ENCODE results near the gene SNRPD1. TPM values are rescaled to one million over a fixed set of nuclear protein-coding genes. Genes with fewer than 3 reads are reported as not detected.
A peak's percentile ranks its signal among the peaks of the same experiment; 100 is the strongest.

Gene SNRPD1
- total and polyA plus RNA-seq, 2 experiments from 2014 or later = 35.7 to 700 TPM

DNA sequence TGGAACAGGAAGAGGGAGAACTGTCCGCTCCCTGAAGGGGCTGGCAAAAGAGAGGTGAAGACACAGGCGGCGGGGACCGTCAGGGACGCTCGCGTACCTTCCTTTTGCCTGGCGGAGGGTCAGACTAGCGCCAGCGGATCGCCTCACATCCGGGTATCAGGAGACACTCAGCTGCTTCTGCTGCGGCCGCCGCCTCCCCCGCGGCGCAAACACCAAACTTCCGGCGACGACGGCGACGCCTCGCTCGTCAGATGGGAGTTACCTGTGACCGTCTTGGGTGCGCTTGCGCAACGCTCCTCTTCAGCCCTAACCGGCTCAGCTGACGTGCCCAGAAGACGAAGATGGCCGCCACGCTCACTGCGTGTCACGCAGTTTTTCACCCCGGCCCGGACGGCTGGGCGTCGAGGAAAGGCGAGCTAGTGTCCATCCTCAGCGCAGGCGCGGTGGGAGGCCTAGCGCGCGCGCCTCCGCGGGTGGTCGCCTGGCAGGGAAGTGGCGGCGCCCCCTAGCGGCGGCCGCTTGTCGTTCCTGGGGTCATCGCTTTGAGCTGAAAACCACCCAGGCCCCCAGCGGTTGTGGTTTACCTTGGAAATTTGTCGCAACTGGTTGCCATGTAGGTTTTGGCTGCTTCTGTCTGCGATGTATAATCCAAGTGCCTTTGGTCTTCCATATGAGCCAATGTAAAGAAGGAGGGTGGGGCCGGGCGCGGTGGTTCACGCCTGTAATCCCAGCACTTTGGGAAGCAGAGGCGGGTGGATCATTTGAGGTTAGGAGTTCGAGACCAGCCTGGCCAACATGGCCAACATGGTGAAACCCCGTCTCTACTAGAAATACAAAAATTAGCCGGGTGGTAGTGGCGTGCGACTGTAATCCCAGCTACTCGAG is 11.3 kb upstream of the SNRPD1 start, which contains the start of gene ESCO1 (continued):
- TF ChIP-seq, protein P1, sequence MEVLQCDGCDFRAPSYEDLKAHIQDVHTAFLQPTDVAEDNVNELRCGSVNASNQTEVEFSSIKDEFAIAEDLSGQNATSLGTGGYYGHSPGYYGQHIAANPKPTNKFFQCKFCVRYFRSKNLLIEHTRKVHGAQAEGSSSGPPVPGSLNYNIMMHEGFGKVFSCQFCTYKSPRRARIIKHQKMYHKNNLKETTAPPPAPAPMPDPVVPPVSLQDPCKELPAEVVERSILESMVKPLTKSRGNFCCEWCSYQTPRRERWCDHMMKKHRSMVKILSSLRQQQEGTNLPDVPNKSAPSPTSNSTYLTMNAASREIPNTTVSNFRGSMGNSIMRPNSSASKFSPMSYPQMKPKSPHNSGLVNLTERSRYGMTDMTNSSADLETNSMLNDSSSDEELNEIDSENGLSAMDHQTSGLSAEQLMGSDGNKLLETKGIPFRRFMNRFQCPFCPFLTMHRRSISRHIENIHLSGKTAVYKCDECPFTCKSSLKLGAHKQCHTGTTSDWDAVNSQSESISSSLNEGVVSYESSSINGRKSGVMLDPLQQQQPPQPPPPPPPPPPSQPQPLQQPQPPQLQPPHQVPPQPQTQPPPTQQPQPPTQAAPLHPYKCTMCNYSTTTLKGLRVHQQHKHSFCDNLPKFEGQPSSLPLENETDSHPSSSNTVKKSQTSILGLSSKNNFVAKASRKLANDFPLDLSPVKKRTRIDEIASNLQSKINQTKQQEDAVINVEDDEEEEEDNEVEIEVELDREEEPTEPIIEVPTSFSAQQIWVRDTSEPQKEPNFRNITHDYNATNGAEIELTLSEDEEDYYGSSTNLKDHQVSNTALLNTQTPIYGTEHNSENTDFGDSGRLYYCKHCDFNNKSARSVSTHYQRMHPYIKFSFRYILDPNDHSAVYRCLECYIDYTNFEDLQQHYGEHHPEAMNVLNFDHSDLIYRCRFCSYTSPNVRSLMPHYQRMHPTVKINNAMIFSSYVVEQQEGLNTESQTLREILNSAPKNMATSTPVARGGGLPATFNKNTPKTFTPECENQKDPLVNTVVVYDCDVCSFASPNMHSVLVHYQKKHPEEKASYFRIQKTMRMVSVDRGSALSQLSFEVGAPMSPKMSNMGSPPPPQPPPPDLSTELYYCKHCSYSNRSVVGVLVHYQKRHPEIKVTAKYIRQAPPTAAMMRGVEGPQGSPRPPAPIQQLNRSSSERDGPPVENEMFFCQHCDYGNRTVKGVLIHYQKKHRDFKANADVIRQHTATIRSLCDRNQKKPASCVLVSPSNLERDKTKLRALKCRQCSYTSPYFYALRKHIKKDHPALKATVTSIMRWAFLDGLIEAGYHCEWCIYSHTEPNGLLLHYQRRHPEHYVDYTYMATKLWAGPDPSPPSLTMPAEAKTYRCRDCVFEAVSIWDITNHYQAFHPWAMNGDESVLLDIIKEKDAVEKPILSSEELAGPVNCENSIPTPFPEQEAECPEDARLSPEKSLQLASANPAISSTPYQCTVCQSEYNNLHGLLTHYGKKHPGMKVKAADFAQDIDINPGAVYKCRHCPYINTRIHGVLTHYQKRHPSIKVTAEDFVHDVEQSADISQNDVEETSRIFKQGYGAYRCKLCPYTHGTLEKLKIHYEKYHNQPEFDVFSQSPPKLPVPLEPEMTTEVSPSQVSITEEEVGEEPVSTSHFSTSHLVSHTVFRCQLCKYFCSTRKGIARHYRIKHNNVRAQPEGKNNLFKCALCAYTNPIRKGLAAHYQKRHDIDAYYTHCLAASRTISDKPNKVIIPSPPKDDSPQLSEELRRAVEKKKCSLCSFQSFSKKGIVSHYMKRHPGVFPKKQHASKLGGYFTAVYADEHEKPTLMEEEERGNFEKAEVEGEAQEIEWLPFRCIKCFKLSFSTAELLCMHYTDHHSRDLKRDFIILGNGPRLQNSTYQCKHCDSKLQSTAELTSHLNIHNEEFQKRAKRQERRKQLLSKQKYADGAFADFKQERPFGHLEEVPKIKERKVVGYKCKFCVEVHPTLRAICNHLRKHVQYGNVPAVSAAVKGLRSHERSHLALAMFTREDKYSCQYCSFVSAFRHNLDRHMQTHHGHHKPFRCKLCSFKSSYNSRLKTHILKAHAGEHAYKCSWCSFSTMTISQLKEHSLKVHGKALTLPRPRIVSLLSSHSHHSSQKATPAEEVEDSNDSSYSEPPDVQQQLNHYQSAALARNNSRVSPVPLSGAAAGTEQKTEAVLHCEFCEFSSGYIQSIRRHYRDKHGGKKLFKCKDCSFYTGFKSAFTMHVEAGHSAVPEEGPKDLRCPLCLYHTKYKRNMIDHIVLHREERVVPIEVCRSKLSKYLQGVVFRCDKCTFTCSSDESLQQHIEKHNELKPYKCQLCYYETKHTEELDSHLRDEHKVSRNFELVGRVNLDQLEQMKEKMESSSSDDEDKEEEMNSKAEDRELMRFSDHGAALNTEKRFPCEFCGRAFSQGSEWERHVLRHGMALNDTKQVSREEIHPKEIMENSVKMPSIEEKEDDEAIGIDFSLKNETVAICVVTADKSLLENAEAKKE (CRISPR knock-in tag; IDR thresholded peaks at IDR 0.05) = no peak
- TF ChIP-seq CREB1 (CRISPR knock-in tag; IDR thresholded peaks at IDR 0.05; ENCODE audit: low read depth) = no peak; the same call in 1 of the 2 replicates
- TF ChIP-seq, protein P2, sequence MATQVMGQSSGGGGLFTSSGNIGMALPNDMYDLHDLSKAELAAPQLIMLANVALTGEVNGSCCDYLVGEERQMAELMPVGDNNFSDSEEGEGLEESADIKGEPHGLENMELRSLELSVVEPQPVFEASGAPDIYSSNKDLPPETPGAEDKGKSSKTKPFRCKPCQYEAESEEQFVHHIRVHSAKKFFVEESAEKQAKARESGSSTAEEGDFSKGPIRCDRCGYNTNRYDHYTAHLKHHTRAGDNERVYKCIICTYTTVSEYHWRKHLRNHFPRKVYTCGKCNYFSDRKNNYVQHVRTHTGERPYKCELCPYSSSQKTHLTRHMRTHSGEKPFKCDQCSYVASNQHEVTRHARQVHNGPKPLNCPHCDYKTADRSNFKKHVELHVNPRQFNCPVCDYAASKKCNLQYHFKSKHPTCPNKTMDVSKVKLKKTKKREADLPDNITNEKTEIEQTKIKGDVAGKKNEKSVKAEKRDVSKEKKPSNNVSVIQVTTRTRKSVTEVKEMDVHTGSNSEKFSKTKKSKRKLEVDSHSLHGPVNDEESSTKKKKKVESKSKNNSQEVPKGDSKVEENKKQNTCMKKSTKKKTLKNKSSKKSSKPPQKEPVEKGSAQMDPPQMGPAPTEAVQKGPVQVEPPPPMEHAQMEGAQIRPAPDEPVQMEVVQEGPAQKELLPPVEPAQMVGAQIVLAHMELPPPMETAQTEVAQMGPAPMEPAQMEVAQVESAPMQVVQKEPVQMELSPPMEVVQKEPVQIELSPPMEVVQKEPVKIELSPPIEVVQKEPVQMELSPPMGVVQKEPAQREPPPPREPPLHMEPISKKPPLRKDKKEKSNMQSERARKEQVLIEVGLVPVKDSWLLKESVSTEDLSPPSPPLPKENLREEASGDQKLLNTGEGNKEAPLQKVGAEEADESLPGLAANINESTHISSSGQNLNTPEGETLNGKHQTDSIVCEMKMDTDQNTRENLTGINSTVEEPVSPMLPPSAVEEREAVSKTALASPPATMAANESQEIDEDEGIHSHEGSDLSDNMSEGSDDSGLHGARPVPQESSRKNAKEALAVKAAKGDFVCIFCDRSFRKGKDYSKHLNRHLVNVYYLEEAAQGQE (IDR thresholded peaks at IDR 0.05; ENCODE audit: unreplicated experiment) = no peak
- peak; percentile 79 for TF ChIP-seq POLR2AphosphoS5 (IDR thresholded peaks at IDR 0.05; ENCODE audit: low read depth)

Data from GM23338 (cell line).